Cardiac muscle cell (in vitro differentiated cells and primary cell): ENCODE results near the gene KCNQ2. TPM values are rescaled to one million over a fixed set of nuclear protein-coding genes. Genes with fewer than 3 reads are reported as not detected.

ENCODE experiments used
- DNase-seq, 2 donors: peaks; one replicate each; pipeline versions ENCODE4 v3.0.0 to v3.0.0-alpha.2; 2010 to 2017; ENCODE audit warnings: low read depth in 1 of 2, low spot score in 1 of 2
- H3K27ac ChIP-seq: fragments of 200-600 bp; sonication (generic); 2 replicates; pipeline ENCODE4 v1.5.1; 2016
- H3K27me3 ChIP-seq: fragments of 200-600 bp; sonication (generic); 2 replicates; pipeline ENCODE4 v1.6.0; 2016; ENCODE audit warnings: control low read depth
- H3K36me3 ChIP-seq: fragments of 200-600 bp; sonication (generic); 2 replicates; pipeline ENCODE4 v1.5.1; 2016; ENCODE audit warnings: control low read depth
- H3K4me1 ChIP-seq: fragments of 200-600 bp; sonication (generic); 2 replicates; pipeline ENCODE4 v1.8.1; 2017; ENCODE audit warnings: low read depth, mild to moderate bottlenecking, mixed run types
- H3K4me3 ChIP-seq: fragments of 200-600 bp; sonication (generic); 2 replicates; pipeline ENCODE4 v1.5.1; 2016; ENCODE audit warnings: mild to moderate bottlenecking
- H3K9me3 ChIP-seq: fragments of 200-600 bp; sonication (generic); 2 replicates; pipeline ENCODE4 v1.5.1; 2017; ENCODE audit warnings: low read depth, mild to moderate bottlenecking, control low read depth
- CTCF ChIP-seq: IDR thresholded peaks from 2 replicates; pipeline ENCODE4 v1.5.1; 2012; ENCODE audit warnings: low read depth, mild to moderate bottlenecking, low read length
- polyA plus RNA-seq: library from polyadenylated mRNA; unstranded; fragments of >200 nt; fragmentation: Nextera tagmentation; extraction: Ambion mirVana; gene quantifications from 2 replicates; pipeline ENCODE4 v1.2.1, GENCODE V29; 2016
- total RNA-seq: library from RNA; depleted of rRNA; stranded (reverse); fragments of >200 nt; gene quantifications from 2 replicates; pipeline ENCODE4 v1.2.3, GENCODE V29; 2016

KCNQ2 gene
- total and polyA plus RNA-seq, 2 experiments from 2014 or later: 13.7 to 18.6 TPM

DNA sequence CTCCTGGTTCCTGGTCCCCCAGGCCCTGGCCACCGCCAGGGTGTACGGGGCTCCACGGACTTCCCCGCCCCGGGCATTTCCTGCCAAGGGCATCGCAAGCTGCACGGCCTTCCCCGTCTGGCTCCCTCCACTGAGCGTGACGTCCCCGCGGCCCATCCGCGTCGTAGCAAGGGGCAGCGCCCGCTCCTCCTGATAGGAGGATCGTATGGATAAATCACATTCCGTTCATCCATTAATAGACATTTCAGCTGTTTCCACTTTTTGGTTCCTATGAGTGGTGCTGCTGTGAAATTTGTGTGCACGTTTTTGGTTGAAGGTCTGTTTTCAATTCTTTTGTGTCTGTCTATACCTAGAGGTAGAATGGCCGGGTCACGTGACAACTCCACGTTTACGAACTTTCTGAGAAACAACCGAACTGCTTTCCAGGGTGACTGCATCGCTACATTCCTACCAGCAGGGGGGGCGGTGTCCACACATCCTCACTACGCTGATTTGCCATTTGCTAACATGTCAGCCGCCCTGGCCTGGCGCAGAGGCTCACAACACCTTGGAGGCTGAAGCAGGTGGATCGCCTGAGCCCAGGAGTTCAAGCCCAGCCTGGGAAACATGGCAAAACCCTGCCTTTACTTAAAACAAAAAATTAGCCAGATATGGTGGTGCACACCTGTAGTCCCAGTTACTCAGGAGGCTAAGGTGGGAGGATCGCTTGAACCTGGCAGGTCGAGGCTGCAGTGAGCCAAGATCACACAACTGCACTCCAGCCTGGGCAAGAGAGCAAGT lies 37.7 kb downstream of the KCNQ2 start:
- Histone ChIP-seq H3K9me3 (no peaks in the 10 kb centered on the region), H3K27ac (no peak overlapping the region), H3K27me3 (no peaks in the 10 kb centered on the region), H3K4me1 (no peaks in the 10 kb centered on the region), H3K4me3 (no peak overlapping the region), H3K36me3 (no peaks in the 10 kb centered on the region)
- peak; percentile 51 for TF ChIP-seq CTCF
- DNase-seq: peak; percentile 47 to 72

GRCh38 chr20:63433756-63434531 lies 38.5 kb downstream of the KCNQ2 start:
- Histone ChIP-seq H3K27ac (no peak overlapping the region), H3K27me3 (no peaks in the 10 kb centered on the region), H3K4me3 (no peak overlapping the region), H3K36me3 (no peaks in the 10 kb centered on the region), H3K4me1 (no peaks in the 10 kb centered on the region), H3K9me3 (no peaks in the 10 kb centered on the region)
- no peak for DNase-seq
- no peak for TF ChIP-seq CTCF

DNA sequence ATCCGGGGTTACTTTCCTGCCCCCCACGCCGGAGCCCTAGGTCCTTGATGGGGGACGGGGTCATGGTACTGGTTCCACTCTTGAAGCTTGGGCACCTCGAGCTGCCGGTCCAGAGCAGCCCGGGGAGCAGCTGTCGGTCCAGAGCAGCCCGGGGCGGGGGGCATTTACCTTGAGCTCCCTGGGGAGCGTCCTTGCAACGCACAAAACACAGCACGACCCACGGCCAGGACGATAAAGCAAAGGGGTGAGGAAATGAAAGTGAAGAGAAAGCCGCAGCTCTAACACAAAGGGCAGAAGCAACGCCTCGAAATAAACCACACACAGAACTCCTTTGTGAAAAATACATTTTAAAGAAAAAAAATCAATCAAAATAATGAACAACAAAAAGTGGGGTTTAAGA lies 39.1 kb downstream of the KCNQ2 start:
- H3K9me3 ChIP-seq: no peaks in the 10 kb centered on the region
- H3K36me3 ChIP-seq: no peaks in the 10 kb centered on the region
- H3K4me1 ChIP-seq: no peaks in the 10 kb centered on the region
- no peaks in the 10 kb centered on the region for H3K27me3 ChIP-seq
- no peak for TF ChIP-seq CTCF
- H3K4me3 ChIP-seq: no peak overlapping the region
- no peak overlapping the region for H3K27ac ChIP-seq
- no peak for DNase-seq

DNA sequence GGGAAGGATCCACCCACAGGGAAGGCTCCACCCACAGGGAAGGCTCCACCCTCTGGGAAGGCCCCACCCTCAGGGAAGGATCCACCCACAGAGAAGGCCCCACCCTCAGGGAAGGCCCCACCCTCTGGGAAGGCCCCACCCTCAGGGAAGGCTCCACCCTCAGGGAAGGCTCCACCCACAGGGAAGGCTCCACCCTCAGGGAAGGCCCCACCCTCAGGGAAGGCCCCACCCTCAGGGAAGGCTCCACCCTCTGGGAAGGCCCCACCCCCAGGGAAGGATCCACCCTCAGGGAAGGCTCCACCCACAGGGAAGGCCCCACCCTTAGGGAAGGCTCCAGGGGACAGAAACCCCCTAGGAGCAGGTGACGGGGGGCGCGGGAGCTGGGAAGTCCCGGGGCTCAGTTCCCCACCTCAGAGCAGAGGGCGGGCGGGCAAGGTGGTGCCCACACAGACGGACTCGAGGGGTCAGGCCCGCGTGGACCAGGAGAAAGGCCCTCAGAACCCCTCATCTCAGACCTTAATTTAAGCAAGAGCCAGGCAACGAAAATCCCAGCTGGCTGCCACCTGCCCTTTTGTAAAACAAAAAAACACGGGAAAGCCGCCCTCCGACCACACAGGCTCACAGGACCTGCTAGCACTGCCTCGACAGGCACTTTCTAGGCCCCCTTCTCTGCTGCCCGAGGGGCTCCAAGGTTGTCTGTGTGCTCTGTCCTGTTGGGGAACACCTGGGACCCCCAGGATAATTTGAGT lies 39.7 kb downstream of the KCNQ2 start:
- Histone ChIP-seq H3K9me3 (no peaks in the 10 kb centered on the region), H3K4me1 (no peaks in the 10 kb centered on the region), H3K27ac (no peak overlapping the region), H3K27me3 (no peaks in the 10 kb centered on the region), H3K4me3 (no peak overlapping the region), H3K36me3 (no peaks in the 10 kb centered on the region)
- DNase-seq: no peak
- no peak for TF ChIP-seq CTCF

DNA sequence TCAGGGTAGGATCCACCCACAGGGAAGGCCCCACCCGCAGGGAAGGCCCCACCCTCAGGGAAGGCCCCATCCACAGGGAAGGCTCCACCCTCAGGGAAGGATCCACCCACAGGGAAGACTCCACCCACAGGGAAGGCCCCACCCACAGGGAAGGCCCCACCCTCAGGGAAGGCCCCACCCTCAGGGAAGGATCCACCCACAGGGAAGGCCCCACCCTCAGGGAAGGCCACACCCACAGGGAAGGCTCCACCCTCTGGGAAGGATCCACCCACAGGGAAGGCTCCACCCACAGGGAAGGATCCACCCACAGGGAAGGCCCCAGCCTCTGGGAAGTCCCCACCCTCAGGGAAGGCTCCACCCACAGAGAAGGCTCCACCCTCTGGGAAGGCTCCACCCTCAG lies 40.5 kb downstream of the KCNQ2 start:
- no peaks in the 10 kb centered on the region for H3K9me3 ChIP-seq
- H3K27me3 ChIP-seq: no peaks in the 10 kb centered on the region
- TF ChIP-seq CTCF: no peak
- no peak overlapping the region for H3K4me3 ChIP-seq
- no peak overlapping the region for H3K27ac ChIP-seq
- H3K4me1 ChIP-seq: no peaks in the 10 kb centered on the region
- no peak for DNase-seq
- no peaks in the 10 kb centered on the region for H3K36me3 ChIP-seq
